Measurements from ENCODE around the gene SPNS2.

Gene SPNS2

GRCh38 chr17:4588391-4588790 lies 89.7 kb downstream of the SPNS2 start:
- DNase-seq (ENCODE audit: low spot score), result no peak
